GM10248 (cell line): ENCODE results near the gene ITGAE.
"Not testable (repeated sequence)": the region's sequence is repeated elsewhere in the genome, so short reads cannot be mapped to it uniquely, and the experiment has no call there.

Experiments used
- CTCF ChIA-PET: fragments of 300-600 bp; sonication (Branson Sonifier 250); formaldehyde crosslinking; extraction: SDS; loops from one replicate; lab custom pipeline; 2021; ENCODE audit warnings: antibody characterized with exemption; lab: Yijun Ruan, JAX
- POLR2A ChIA-PET: fragments of 350-650 bp; sonication (Branson Sonifier 250); formaldehyde crosslinking; extraction: SDS; loops from one replicate; lab custom pipeline; 2020; ENCODE audit warnings: antibody characterized with exemption; lab: Yijun Ruan, JAX
- DNase-seq: peaks from one replicate; pipeline ENCODE4 v3.0.0; 2012; ENCODE audit errors: extremely low spot score
- CTCF ChIP-seq: IDR thresholded peaks from 2 replicates; pipeline ENCODE4 v1.5.1; 2012; ENCODE audit warnings: mild to moderate bottlenecking, low read depth; ENCODE audit errors: extremely low read depth, missing control alignments, control extremely low read depth

The ITGAE gene

GRCh38 chr17:3798273-3799180 is 2.5 kb downstream of the ITGAE start:
- CTCF ChIA-PET: no interaction called here
- POLR2A ChIA-PET: no interaction called here
- no peak for TF ChIP-seq CTCF
- peak; percentile 61 for DNase-seq

- CTCF ChIA-PET: interaction anchor here (0.9 to 2.4 kb wide), 6 partner anchors 14 to 59 kb away, joined by 3 to 11 read pairs (median 6); partner anchors contain the start of gene NCBP3
- POLR2A ChIA-PET: interaction anchor here (0.6 kb wide), 1 partner anchor 67 kb away, joined by 5 read pairs; no protein-coding TSS in a partner anchor
- TF ChIP-seq CTCF: no peak
- peak; percentile 64 for DNase-seq
Measured at GRCh38 chr17:3796822-3797170, 4.2 kb downstream of the ITGAE start.

GRCh38 chr17:3796110-3796821 is 4.7 kb downstream of the ITGAE start:
- CTCF ChIA-PET: interaction anchor here (0.9 to 2.4 kb wide), 5 partner anchors 15 to 59 kb away, joined by 3 to 11 read pairs (median 7); partner anchors contain the start of gene NCBP3
- TF ChIP-seq CTCF: no peak
- peak; percentile 87 for DNase-seq
- POLR2A ChIA-PET: no interaction called here

- no peak for DNase-seq
- ChIA-PET POLR2A (no interaction called here), CTCF (interaction anchor here (1.0 to 2.4 kb wide), 2 partner anchors 11 to 58 kb away, joined by 4 to 11 read pairs; no protein-coding TSS in a partner anchor)
- TF ChIP-seq CTCF: no peak
Measured at GRCh38 chr17:3795390-3796102, 5.4 kb downstream of the ITGAE start.

GRCh38 chr17:3794557-3795389 is 6.2 kb downstream of the ITGAE start:
- ChIA-PET CTCF (interaction anchor here (1.0 kb wide), 1 partner anchor 11 kb away, joined by 4 read pairs; no protein-coding TSS in a partner anchor), POLR2A (no interaction called here)
- no peak for DNase-seq
- TF ChIP-seq CTCF: no peak

GRCh38 chr17:3794152-3794551 is 6.8 kb downstream of the ITGAE start:
- DNase-seq, POLR2A ChIA-PET, CTCF ChIA-PET: not testable (repeated sequence)

- POLR2A ChIA-PET, DNase-seq, CTCF ChIA-PET: not testable (repeated sequence)
Measured at GRCh38 chr17:3793258-3793657, 7.7 kb downstream of the ITGAE start.
